Stimulated activated CD4-positive, alpha-beta T cell treated with anti-CD3 and anti-CD28 coated beads, Interleukin-15, amount 100 ng/mL, for 48 hours (primary cell): ENCODE data around the gene SLC1A1.
A peak's percentile ranks its signal among the peaks of the same experiment; 100 is the strongest.
"Not testable (repeated sequence)": the region's sequence is repeated elsewhere in the genome, so short reads cannot be mapped to it uniquely, and the experiment has no call there.

Experiments
- DNase-seq, 2 donors: peaks; one replicate each; pipeline ENCODE4 v3.0.0-alpha.2; 2020; ENCODE audit warnings: low read depth in 2 of 2

The SLC1A1 gene

GRCh38 chr9:4506490-4506889 lies 16.2 kb downstream of the SLC1A1 start:
- DNase-seq, result no peak

GRCh38 chr9:4507306-4508130 lies 17.2 kb downstream of the SLC1A1 start:
- no peak for DNase-seq

GRCh38 chr9:4508246-4508906 lies 18.1 kb downstream of the SLC1A1 start:
- no peak for DNase-seq

GRCh38 chr9:4508907-4509589 lies 18.8 kb downstream of the SLC1A1 start:
- DNase-seq, result no peak

GRCh38 chr9:4509590-4509984 lies 19.3 kb downstream of the SLC1A1 start:
- no peak for DNase-seq

- no peak for DNase-seq
Measured at GRCh38 chr9:4510546-4511322, 20.5 kb downstream of the SLC1A1 start.

GRCh38 chr9:4514252-4515128 lies 24.2 kb downstream of the SLC1A1 start:
- no peak for DNase-seq

GRCh38 chr9:4515958-4516375 lies 25.7 kb downstream of the SLC1A1 start:
- DNase-seq, result no peak

- no peak for DNase-seq
Measured at GRCh38 chr9:4517274-4517673, 27.0 kb downstream of the SLC1A1 start.

GRCh38 chr9:4519604-4520003 lies 29.3 kb downstream of the SLC1A1 start:
- peak; percentile 4 to 9 for DNase-seq

GRCh38 chr9:4520055-4520454 lies 29.8 kb downstream of the SLC1A1 start:
- no peak for DNase-seq

- no peak for DNase-seq
Measured at GRCh38 chr9:4530375-4530774, 40.1 kb downstream of the SLC1A1 start.

- not testable (repeated sequence) for DNase-seq
Measured at GRCh38 chr9:4530831-4531230, 40.6 kb downstream of the SLC1A1 start.

GRCh38 chr9:4531355-4531754 lies 41.1 kb downstream of the SLC1A1 start:
- not testable (repeated sequence) for DNase-seq

- not testable (repeated sequence) for DNase-seq
Measured at GRCh38 chr9:4533881-4534280, 43.6 kb downstream of the SLC1A1 start.

- DNase-seq, result not testable (repeated sequence)
Measured at GRCh38 chr9:4536196-4536595, 45.9 kb downstream of the SLC1A1 start.

- DNase-seq, result no peak
Measured at GRCh38 chr9:4537581-4537980, 47.3 kb downstream of the SLC1A1 start.

- no peak for DNase-seq
Measured at GRCh38 chr9:4538107-4538506, 47.8 kb downstream of the SLC1A1 start.

GRCh38 chr9:4538621-4539020 lies 48.4 kb downstream of the SLC1A1 start:
- no peak for DNase-seq

- DNase-seq, result no peak
Measured at GRCh38 chr9:4540425-4540824, 50.2 kb downstream of the SLC1A1 start.

- no peak for DNase-seq
Measured at GRCh38 chr9:4541281-4541680, 51.0 kb downstream of the SLC1A1 start.
